CD4-positive, alpha-beta T cell treated with Interleukin-1 beta for 1 hour (primary cell): ENCODE measurements around the gene DIP2A.
"Not testable (repeated sequence)": the region's sequence is repeated elsewhere in the genome, so short reads cannot be mapped to it uniquely, and the experiment has no call there.

Experiments used
- DNase-seq, 2 donors: peaks; one replicate each; pipeline ENCODE4 v3.0.0-alpha.2; 2020 to 2022

Gene DIP2A

GRCh38 chr21:46559291-46559983 is 100.7 kb downstream of the DIP2A start:
- DNase-seq = peak; percentile 57 to 58

GRCh38 chr21:46560568-46561444 is 102.1 kb downstream of the DIP2A start:
- DNase-seq = no peak

GRCh38 chr21:46561445-46562090 is 102.9 kb downstream of the DIP2A start:
- no peak for DNase-seq

- no peak for DNase-seq
Observed at GRCh38 chr21:46562472-46562871, 103.8 kb downstream of the DIP2A start.

- no peak for DNase-seq
Observed at GRCh38 chr21:46562964-46563607, 104.4 kb downstream of the DIP2A start.

- DNase-seq = no peak
Observed at GRCh38 chr21:46564391-46564790, 105.7 kb downstream of the DIP2A start.

GRCh38 chr21:46567348-46567747 is 108.7 kb downstream of the DIP2A start:
- no peak for DNase-seq

GRCh38 chr21:46568562-46568961 is 109.9 kb downstream of the DIP2A start:
- DNase-seq = no peak

- DNase-seq = no peak
Observed at GRCh38 chr21:46569081-46569480, 110.4 kb downstream of the DIP2A start.

GRCh38 chr21:46570119-46570518 is 111.4 kb downstream of the DIP2A start:
- no peak for DNase-seq

GRCh38 chr21:46570631-46571030 is 111.9 kb downstream of the DIP2A start:
- DNase-seq = no peak

- no peak for DNase-seq
Observed at GRCh38 chr21:46572850-46573249, 114.2 kb downstream of the DIP2A start.

- DNase-seq = not testable (repeated sequence)
Observed at GRCh38 chr21:46577786-46578185, 119.1 kb downstream of the DIP2A start.

GRCh38 chr21:46579394-46579793 is 120.7 kb downstream of the DIP2A start:
- DNase-seq = not testable (repeated sequence)

GRCh38 chr21:46581780-46582307 is 123.2 kb downstream of the DIP2A start:
- DNase-seq = no peak

GRCh38 chr21:46585191-46585953 is 126.7 kb downstream of the DIP2A start:
- DNase-seq = no peak

GRCh38 chr21:46594276-46594675 is 135.6 kb downstream of the DIP2A start:
- no peak for DNase-seq

GRCh38 chr21:46596201-46596600 is 137.5 kb downstream of the DIP2A start:
- no peak for DNase-seq

GRCh38 chr21:46597031-46597430 is 138.3 kb downstream of the DIP2A start:
- DNase-seq = no peak

GRCh38 chr21:46597896-46598343 is 139.2 kb downstream of the DIP2A start:
- no peak for DNase-seq

GRCh38 chr21:46598581-46599572 is 140.2 kb downstream of the DIP2A start:
- no peak for DNase-seq
